ENCODE data around the gene KLHL36.

GRCh38 chr16:84654998-84655397 lies 6.7 kb downstream of the KLHL36 start:
- no peak for TF ChIP-seq CTCF (conservative IDR thresholded peaks at IDR 0.05; ENCODE audit: low read depth, low read length)
- TF ChIP-seq EZH2 (IDR thresholded peaks at IDR 0.05; ENCODE audit: borderline replicate concordance, low read depth, low read length, poor library complexity, severe bottlenecking): no peak

All from A673 (cell line).